GM19324 (cell line): Measurements from ENCODE around the gene VSIG4.
"Not testable (repeated sequence)": the region's sequence is repeated elsewhere in the genome, so short reads cannot be mapped to it uniquely, and the experiment has no call there.

Experiments
- ATAC-seq: cut with Tn5 transposase; IDR thresholded peaks from one replicate; pipeline ENCODE4 v1.9.1; 2021; ENCODE audit warnings: mild to moderate bottlenecking, moderate library complexity; ENCODE audit not compliant: unreplicated experiment, low FRiP score

The VSIG4 gene

GRCh38 chrX:66039944-66040343, at the start of gene VSIG4:
Gene VSIG4 (minus strand): TSS chrX:66040080. CDS start chrX:66039998, 82 bp downstream.
- no peak for ATAC-seq

- ATAC-seq = no peak
Measured at GRCh38 chrX:66076801-66077200, 36.9 kb upstream of the VSIG4 start.

- ATAC-seq = no peak
Measured at GRCh38 chrX:66074920-66075879, 35.3 kb upstream of the VSIG4 start.

GRCh38 chrX:66071126-66071525, 31.2 kb upstream of the VSIG4 start:
- ATAC-seq = no peak

- no peak for ATAC-seq
Measured at GRCh38 chrX:66064261-66064660, 24.4 kb upstream of the VSIG4 start.

- not testable (repeated sequence) for ATAC-seq
Measured at GRCh38 chrX:66057019-66057418, 17.1 kb upstream of the VSIG4 start.

- no peak for ATAC-seq
Measured at GRCh38 chrX:66054978-66055377, 15.1 kb upstream of the VSIG4 start.

- no peak for ATAC-seq
Measured at GRCh38 chrX:66053414-66053813, 13.5 kb upstream of the VSIG4 start.

- no peak for ATAC-seq
Measured at GRCh38 chrX:66051980-66052379, 12.1 kb upstream of the VSIG4 start.

- no peak for ATAC-seq
Measured at GRCh38 chrX:66050140-66050569, 10.3 kb upstream of the VSIG4 start.

GRCh38 chrX:66049056-66049455, 9.2 kb upstream of the VSIG4 start:
- no peak for ATAC-seq

GRCh38 chrX:66046612-66047235, 6.8 kb upstream of the VSIG4 start:
- peak; percentile 74 for ATAC-seq

- no peak for ATAC-seq
Measured at GRCh38 chrX:66045894-66046293, 6.0 kb upstream of the VSIG4 start.

- no peak for ATAC-seq
Measured at GRCh38 chrX:66043584-66043983, 3.7 kb upstream of the VSIG4 start.

GRCh38 chrX:66042307-66043077, 2.6 kb upstream of the VSIG4 start:
- peak; percentile 65 for ATAC-seq

GRCh38 chrX:66038115-66038514, 1.8 kb downstream of the VSIG4 start:
- ATAC-seq = no peak

- no peak for ATAC-seq
Measured at GRCh38 chrX:66036231-66036630, 3.6 kb downstream of the VSIG4 start.

- no peak for ATAC-seq
Measured at GRCh38 chrX:66035667-66036066, 4.2 kb downstream of the VSIG4 start.

- no peak for ATAC-seq
Measured at GRCh38 chrX:66030505-66031317, 9.2 kb downstream of the VSIG4 start.

GRCh38 chrX:66028936-66029335, 10.9 kb downstream of the VSIG4 start:
- ATAC-seq = no peak
